HPDE6-E6E7 (cell line): ENCODE data around the gene ZNF792.
"Not testable (repeated sequence)": the region's sequence is repeated elsewhere in the genome, so short reads cannot be mapped to it uniquely, and the experiment has no call there.

Experiments used
- DNase-seq: peaks from one replicate; pipeline ENCODE4 v3.0.0; 2011; ENCODE audit warnings: missing footprints; ENCODE audit errors: extremely low spot score

The ZNF792 gene

GRCh38 chr19:34963573-34964406 lies at the start of gene ZNF792:
TSS of gene ZNF792 (minus strand) at chr19:34964229. CDS start at chr19:34963662, 567 bp downstream.
- DNase-seq = peak; percentile 23

- DNase-seq = no peak
Observed at GRCh38 chr19:35013041-35013819, 49.2 kb upstream of the ZNF792 start.

GRCh38 chr19:35011737-35012682 lies 48.0 kb upstream of the ZNF792 start:
- no peak for DNase-seq

DNA sequence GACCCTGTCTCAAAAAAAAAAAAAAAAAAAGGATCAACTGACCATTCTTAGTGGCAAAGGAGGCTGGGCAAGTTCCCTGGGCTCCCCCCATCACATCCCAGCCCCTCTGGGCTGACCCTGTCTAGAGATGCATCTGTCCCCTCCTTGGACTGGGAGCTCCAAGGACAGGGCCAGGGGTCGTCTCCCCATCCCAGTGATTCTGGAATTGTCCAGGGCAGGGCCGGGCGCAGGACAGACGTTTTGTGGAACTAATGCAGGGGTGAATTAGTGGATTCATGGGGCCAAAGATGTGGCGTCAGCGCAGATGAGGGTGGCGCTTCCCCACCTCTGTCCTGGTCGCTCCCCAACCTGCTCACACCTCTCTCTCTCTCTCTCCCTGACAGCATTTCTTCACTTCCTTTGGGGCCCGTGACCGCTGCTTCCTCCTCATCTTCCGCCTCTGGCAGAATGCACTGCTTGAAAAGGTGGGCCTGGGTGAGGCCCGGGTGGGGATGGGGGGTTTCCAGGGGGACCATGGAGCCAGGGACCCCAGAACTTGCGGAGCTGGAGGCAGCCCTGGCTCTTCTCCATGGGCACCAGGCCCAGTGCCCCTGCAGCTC lies 47.2 kb upstream of the ZNF792 start:
- no peak for DNase-seq

DNA sequence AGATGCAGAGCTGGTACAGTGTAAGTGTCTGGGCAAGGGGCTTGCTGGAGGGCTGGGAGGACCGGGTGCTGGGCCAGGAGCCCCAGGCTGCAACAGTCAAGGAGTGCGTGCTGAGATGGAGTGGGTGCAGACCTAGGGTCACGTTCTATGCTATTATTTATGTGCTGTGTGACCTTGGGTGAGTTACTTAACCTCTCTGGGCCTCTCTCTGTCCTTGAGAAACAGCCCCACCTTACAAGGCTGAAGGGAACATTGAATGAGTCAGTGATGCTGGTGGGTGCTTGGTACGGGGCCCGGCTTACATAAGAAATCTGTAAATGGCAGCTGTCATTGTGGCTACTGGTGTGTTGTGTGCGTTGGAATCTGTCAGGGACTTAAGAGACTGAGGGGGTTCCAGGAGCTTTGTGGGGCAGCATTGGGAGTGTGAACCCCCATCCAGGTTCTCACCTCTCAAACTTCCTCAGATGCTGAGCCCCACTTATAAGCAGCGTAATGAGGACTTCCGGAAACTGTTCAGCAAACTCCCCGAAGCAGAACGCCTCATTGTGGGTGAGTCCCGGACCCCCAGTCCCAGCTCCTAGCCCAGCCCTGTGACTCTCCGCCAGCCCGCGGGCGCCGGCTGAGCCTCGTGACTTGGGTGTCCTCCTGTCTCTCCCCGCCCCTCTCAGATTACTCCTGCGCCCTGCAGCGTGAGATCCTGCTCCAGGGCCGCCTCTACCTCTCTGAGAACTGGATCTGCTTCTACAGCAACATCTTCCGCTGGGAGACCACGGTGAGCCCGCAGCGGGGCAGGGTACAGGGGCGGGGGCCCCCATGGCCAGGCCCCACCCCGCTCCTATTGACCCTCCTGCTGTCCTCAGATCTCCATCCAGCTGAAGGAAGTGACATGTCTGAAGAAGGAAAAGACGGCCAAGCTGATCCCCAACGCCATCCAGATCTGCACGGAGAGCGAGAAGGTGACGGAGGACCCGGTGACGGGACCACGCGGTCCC lies 45.7 kb upstream of the ZNF792 start:
- no peak for DNase-seq

DNA sequence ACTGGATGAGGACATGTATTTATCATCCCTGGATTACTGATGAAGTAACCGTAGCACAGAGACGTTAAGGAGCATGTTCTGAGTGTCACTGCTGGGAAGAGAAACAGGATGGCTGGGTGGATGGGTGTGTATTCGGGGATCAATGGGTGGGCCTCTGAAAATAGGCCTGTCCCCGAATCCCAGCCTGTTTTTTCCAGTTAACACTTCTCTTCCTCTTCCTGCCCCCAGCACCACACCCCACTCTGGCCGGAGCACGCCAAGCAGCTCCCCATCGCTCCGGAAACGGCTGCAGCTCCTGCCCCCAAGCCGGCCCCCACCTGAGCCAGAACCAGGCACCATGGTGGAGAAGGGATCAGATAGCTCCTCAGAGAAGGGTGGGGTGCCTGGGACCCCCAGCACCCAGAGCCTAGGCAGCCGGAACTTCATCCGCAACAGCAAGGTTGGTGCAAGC lies 44.9 kb upstream of the ZNF792 start:
- DNase-seq = no peak

GRCh38 chr19:35007427-35007826 lies 43.4 kb upstream of the ZNF792 start:
- not testable (repeated sequence) for DNase-seq

- DNase-seq = no peak
Observed at GRCh38 chr19:35006999-35007365, 43.0 kb upstream of the ZNF792 start.

DNA sequence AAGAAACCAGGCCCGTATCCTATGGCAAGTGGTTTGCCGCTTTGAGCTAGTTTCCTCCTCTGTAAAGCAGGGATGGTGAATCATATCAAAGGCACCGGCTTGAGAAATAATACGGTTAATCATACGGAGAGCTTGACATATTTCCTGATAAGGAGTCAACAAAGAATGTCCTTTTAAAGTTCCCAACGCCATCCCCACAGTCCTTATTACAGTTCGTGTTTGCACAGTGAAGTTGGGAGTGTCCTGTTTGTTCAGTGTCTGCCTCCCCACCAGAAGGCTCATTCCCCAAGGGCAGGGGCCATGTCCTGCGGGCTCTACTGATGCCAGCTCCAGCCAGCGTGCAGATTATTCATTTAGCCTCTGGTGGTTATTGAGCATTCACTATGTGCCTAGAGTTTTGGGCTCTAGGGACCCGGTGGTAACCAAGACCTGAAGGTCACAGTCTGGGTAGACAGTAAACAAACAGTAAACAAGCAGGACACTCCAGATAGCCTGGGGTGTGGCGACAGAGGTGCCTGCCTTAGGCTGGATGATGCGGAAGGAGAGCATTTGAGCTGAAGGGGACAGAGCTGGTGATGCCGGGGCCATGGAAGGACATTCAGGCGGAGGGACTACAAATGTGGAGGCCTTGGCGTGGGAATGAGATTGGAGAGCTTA lies 42.4 kb upstream of the ZNF792 start:
- peak; percentile 45 for DNase-seq

- DNase-seq = not testable (repeated sequence)
Observed at GRCh38 chr19:35006007-35006341, 41.9 kb upstream of the ZNF792 start.

GRCh38 chr19:35005256-35005977 lies 41.4 kb upstream of the ZNF792 start:
- no peak for DNase-seq

DNA sequence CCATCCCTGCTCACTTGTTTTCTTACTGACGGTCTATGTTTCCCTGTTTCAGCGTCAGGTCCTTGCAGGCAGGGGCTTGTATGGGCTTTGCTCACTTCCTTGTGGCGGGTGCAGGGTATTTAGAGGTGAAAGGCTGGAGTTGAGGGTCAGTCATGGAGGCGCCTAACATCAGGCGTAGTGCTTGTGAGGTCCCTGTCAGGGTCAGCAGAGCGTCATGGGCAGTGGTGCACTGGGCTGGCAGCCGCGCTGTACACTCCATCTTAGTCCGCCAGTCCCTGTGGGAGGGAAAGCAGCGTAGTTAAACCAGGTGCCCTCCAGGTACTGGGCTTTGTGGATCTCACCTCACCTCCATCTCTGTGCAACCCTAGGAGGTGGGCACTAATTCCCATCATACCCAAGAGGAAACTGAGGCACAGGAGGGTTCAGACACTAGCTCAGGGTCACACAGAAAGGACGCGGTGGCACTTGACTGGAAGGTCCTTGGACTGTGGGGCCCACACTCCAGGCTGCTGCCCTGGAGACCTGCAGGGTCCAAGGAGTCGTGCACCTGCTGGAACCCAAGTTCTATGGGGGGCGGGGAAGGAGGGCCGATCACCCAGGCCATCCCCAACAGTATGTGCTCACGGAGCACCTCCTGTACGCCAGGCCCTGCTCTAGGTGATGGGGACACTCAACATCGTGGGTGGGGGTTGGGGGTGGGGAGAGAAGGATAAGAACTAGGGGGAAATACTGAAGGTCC lies 40.7 kb upstream of the ZNF792 start:
- DNase-seq = no peak

- no peak for DNase-seq
Observed at GRCh38 chr19:35002037-35002535, 38.1 kb upstream of the ZNF792 start.

GRCh38 chr19:35000647-35001501 lies 36.8 kb upstream of the ZNF792 start:
- DNase-seq = no peak

DNA sequence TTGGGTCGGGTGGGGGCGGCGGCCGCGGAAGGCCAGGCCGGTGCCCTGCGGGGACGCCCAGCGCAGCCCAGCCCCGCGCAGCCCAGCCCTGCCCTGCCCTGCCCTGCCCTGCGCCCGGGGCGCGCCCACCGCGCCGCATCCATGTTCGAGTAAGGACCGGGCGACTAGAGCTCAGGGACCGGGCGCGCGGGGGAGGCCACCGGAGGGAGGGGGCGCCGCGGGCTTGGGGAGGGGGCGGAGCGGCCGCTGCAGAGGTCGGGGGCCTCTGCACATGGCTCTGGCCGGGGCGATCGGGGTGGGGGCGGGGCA lies 36.3 kb upstream of the ZNF792 start:
- DNase-seq = no peak

- peak; percentile 93 for DNase-seq
Observed at GRCh38 chr19:34999498-35000337, 35.7 kb upstream of the ZNF792 start, which contains the start of gene GRAMD1A. TSS of gene GRAMD1A (plus strand) at chr19:35000323. CDS start at chr19:35000479, 156 bp downstream.
